Measurements from ENCODE around the gene DEFB129.

Gene DEFB129

DNA sequence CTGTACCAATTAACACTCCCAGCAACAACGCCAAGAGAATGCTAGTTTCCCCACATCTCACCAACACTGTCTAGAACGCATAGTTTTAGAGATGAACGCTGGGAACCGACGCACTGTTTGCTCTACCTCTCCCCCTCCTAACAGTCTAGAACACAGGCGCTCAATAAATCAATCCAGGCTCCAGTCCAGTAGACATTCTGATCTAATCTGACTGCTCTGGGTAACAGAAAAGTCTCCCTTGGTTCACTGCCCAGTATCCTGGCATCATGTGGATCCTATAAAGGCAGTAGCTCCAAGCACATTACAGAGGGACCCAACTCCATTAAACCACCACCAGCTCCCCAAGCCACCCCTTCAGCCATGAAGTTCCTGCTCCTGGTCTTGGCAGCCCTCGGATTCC is 30.4 kb downstream of the DEFB129 start, which contains the start of gene DEFB132:
Gene DEFB132, plus strand, starts transcription at position 306 of the 400 bp plus-strand sequence. Its CDS starts 55 bp downstream, at position 361.
- DNase-seq, result no peak

- DNase-seq, result no peak
Measured at GRCh38 chr20:258269-258858, 31.3 kb downstream of the DEFB129 start.

DNA sequence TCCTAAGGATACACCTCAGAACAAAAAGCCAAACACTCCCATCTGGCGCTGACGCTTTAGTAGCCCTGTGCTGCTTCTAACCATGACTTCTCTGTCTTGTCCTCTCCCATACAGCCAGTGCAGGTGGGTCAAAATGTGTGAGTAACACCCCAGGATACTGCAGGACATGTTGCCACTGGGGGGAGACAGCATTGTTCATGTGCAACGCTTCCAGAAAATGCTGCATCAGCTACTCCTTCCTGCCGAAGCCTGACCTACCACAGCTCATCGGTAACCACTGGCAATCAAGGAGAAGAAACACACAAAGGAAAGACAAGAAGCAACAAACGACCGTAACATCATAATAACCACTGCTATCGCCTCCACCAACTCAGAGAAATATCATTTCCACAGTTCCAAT is 31.9 kb downstream of the DEFB129 start:
- DNase-seq, result no peak

- DNase-seq, result no peak
Measured at GRCh38 chr20:259981-260380, 32.9 kb downstream of the DEFB129 start.

GRCh38 chr20:263701-264100 is 36.6 kb downstream of the DEFB129 start:
- DNase-seq, result no peak

DNA sequence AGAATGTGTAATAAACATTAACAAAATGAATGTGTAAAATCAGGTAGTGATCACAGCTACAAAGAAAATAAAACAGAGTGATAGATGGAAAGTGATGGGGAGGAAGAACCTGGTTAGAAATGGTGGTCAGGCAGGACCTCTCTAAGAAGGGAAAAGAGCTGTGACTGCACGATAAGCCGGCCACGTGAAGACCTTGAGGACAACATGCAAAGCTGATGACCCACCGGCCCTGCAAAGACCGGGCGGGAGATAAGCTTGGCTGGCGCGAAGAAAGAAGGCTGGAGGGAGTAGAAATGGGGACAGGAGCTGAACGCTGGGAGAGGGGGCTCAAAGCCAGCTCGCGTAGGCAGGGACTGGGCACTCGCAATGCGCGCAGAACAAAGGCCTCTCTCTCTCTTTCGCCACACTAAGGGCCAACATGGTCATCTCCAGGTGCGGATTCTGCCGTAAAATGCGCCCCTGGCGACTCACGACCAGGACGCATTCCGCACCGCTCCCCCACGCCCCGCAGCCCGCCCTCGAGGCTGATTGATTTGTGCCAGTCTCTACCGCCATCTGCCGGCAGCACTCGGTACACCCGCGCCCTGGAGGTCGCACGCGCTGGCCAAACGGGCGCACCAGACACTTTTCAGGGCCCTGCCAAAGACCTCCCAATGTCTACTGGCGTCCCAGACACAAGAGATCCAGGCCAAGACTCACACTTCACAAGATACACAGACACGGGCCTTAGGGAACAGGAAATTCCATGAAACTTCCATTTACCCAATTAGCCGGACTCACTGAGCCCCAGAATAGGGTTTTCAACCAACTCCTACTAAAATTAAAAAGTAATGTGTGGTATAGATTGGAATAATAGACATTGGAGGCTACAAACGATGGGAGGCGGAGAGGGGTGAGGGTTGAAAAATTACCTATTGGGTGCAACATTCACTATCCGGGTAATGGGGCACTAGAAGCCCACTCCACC is 39.8 kb downstream of the DEFB129 start:
- DNase-seq, result peak; percentile 91

DNA sequence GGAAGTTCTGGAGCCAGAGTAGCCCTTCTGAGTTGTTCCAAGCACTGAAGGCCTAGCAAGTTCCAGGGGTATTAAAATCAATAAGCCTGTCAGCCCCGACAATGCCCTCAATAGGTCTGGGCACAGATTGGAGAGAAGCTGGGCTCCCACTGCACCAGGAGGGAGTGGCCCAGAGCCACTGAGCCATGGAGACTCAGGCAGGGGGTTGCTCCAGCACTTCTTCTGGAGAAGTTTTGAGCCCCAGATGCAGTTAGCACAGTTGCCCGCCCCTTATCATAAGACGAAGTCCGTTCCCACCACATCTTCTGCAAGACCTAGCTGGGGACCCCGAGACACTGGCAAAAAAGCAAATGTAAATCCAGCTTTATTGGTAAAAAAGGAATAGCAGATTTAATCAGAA is 43.5 kb downstream of the DEFB129 start:
- no peak for DNase-seq

GRCh38 chr20:271069-271468 is 44.0 kb downstream of the DEFB129 start:
- DNase-seq, result no peak

- no peak for DNase-seq
Measured at GRCh38 chr20:271528-271927, 44.5 kb downstream of the DEFB129 start.

- no peak for DNase-seq
Measured at GRCh38 chr20:272718-273117, 45.7 kb downstream of the DEFB129 start.

- no peak for DNase-seq
Measured at GRCh38 chr20:273884-274283, 46.8 kb downstream of the DEFB129 start.

- no peak for DNase-seq
Measured at GRCh38 chr20:275791-276190, 48.7 kb downstream of the DEFB129 start.

- DNase-seq, result no peak
Measured at GRCh38 chr20:276620-277495, 49.8 kb downstream of the DEFB129 start.

DNA sequence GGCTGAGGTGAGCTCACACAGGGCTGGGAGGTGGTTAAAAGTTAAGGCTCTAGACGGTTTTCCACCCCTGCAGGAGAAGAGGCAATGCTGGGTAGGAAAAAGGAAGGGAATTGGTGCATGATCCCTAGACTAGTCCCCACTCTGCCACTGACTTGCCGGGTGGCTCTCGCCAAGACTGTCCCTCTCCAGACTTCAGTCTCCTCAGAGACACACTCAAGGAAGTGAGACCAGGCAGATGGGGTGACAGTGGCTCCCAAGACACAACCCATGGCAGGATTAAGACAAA is 50.4 kb downstream of the DEFB129 start:
- DNase-seq, result no peak

- DNase-seq, result no peak
Measured at GRCh38 chr20:278181-278580, 51.1 kb downstream of the DEFB129 start.

DNA sequence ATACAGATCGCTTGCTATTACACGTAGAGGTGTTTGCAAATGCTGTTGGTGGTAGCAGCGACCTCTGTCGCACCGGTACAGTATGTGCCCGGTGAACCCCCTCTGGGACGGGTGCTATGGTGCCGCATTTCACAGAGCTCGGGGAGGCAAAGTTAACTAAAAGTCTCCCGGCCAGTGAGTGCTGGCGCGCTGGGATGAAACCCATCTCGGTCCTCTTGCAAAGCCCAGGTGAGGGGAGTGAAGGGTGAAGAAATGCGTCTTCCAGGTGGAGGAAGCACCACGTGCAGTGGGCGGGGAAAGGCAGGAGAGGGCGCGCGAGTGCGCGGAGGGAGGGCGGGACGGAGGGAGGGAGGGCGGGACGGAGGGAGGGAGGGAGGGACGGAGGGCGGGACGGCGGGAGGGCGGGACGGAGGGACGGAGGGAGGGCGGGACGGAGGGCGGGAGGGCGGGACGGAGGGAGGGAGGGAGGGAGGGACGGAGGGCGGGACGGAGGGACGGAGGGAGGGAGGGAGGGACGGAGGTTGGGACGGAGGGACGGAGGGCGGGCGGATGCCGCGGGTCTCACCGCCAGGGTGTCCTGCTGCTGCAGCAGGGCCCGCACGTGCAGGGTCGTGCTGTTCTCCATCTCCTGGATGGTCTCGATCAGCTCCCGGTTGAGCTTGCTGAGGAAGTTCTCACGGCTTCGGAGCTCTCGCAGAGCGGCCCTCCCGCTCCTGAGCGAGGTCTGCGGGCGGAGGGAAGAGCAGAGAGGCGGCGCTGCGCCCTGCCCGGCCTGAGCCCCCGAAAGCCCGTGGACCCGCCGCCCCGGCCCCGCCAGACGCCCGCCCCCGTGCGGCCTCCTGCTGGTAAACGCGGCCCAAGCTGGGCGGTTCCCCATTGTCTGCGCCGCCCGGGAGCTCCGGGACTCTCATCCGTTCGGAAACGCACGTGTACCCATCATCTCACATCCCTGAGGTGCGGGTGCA is 51.8 kb downstream of the DEFB129 start:
- peak; percentile 75 for DNase-seq

All from right hindlimb (tissue), 1 donor.